GM21786 (cell line): Measurements from ENCODE around the gene ABHD10.
"Not testable (repeated sequence)": the region's sequence is repeated elsewhere in the genome, so short reads cannot be mapped to it uniquely, and the experiment has no call there.

ENCODE experiments used
- ATAC-seq: cut with Tn5 transposase; IDR thresholded peaks from one replicate; pipeline ENCODE4 v1.9.1; 2021; ENCODE audit not compliant: unreplicated experiment

ABHD10 gene

GRCh38 chr3:112020674-112021085 is 41.9 kb downstream of the ABHD10 start:
- no peak for ATAC-seq

GRCh38 chr3:112027142-112027541 is 48.3 kb downstream of the ABHD10 start:
- no peak for ATAC-seq

GRCh38 chr3:112027826-112028225 is 49.0 kb downstream of the ABHD10 start:
- ATAC-seq, result no peak

DNA sequence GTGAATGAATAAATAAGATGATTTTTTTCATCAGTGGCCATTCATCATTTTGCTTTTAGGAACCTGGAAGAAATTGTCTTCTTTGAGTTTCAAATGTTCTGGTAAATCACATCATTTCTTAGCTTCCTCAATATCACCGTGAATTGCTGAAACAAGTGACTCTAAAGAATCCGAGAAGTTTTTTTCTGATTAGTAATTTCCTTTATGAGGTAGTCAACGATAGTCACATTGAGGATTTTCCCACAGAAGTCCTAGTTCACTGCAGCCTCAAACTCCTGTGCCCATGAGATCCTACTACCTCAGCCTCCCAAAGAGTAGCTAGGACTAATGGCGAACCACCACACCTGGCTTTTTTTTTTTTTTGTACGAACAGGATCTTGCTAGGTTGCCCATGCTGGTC is 52.1 kb downstream of the ABHD10 start:
- no peak for ATAC-seq

GRCh38 chr3:112032098-112032731 is 53.4 kb downstream of the ABHD10 start:
- ATAC-seq, result no peak

DNA sequence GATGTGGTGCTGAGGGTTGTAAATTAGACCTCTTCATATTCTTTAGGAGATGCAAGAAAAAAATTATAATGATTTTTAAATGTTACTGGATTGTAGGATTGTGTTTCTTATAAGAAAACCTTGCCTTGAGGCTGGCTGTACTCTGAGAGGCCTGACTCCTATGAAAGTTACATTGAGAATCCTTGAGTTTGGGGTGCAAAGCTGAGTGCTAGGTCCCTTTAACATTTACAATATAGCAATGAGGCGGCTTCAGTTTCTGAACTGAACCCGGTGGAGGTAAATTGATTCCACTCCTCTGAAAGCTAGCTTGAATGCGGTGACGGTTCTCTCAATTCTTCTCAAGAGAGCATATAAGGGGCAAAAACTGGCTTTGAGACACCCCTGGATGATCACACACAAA is 55.6 kb downstream of the ABHD10 start, which contains the start of gene TMPRSS7:
Gene TMPRSS7, plus strand, starts transcription at position 301 of the 400 bp plus-strand sequence. CDS start 110 bp downstream, outside the sequence.
- ATAC-seq, result no peak

- ATAC-seq, result no peak
Observed at GRCh38 chr3:112035241-112035640, 56.4 kb downstream of the ABHD10 start.

DNA sequence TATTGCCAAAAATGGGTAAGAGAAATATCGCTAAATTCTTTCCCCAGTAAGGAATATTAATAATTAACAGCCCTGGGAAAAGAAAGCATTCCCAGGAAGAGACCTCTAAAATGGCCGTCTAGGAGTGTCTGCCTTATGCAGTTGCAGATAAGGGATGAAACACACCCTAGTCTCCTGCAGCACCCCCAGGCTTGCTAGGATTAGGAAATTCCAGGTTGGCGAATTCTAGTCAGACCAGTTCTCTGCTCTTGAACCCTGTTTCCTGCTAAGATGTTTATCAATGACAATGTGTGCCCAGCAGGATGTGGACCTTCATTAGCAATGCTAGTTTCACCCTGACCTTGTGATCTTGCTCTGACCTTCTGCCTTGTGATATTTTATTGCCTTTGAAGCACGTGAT is 58.4 kb downstream of the ABHD10 start:
- not testable (repeated sequence) for ATAC-seq

DNA sequence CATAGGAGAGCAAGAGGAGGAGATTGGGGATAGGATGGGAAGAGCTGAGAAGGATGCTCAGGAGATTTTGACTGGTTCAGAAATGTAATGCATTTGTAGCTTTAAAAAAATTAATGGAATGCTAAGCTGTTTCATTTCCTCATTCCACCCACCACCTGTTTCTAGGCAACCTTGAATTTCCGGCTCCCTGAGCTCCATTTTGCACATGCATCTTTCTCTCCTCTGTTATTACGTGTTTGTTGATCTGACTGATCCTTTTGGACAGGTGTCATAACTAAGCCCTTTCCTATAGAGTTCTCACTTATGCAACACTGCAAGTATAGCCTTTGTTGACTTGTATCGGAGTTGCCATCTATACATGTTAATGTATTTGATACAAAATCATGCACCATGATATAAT is 60.0 kb downstream of the ABHD10 start:
- no peak for ATAC-seq

- no peak for ATAC-seq
Observed at GRCh38 chr3:112041321-112041720, 62.5 kb downstream of the ABHD10 start.

GRCh38 chr3:112042842-112043280 is 64.0 kb downstream of the ABHD10 start:
- no peak for ATAC-seq
